Neuron (in vitro differentiated cells): Measurements from ENCODE around the gene KCNJ14.

ENCODE experiments used
- H2AFZ ChIP-seq: one replicate; pipeline ENCODE4 v1.6.1; 2013; ENCODE audit warnings: low read depth, mild to moderate bottlenecking, inconsistent platforms, low read length, moderate library complexity
- H3K27me3 ChIP-seq: one replicate; pipeline ENCODE4 v1.6.1; 2013; ENCODE audit warnings: low read length; ENCODE audit not compliant: insufficient read depth
- H3K36me3 ChIP-seq: one replicate; pipeline ENCODE4 v1.6.1; 2013; ENCODE audit warnings: low read length; ENCODE audit not compliant: insufficient read depth
- H3K4me1 ChIP-seq: one replicate; pipeline ENCODE4 v1.6.1; 2013; ENCODE audit warnings: low read length; ENCODE audit not compliant: insufficient read depth
- H3K4me3 ChIP-seq: 2 replicates; pipeline ENCODE4 v1.5.1; 2013; ENCODE audit warnings: mild to moderate bottlenecking, low read length, moderate library complexity
- H3K9me3 ChIP-seq: one replicate; pipeline ENCODE4 v1.6.1; 2013; ENCODE audit warnings: low read length

Gene KCNJ14

GRCh38 chr19:48513289-48514122, 58.1 kb downstream of the KCNJ14 start:
- H3K4me1 ChIP-seq = peaks cover 13% of the 10 kb centered on the region
- peaks cover 11% of the 10 kb centered on the region for H3K27me3 ChIP-seq
- peak overlapping the region; percentile 54 for H3K4me3 ChIP-seq
- no peaks in the 10 kb centered on the region for H3K9me3 ChIP-seq
- H2AFZ ChIP-seq = peak overlapping the region; percentile 73
- H3K36me3 ChIP-seq = no peaks in the 10 kb centered on the region

GRCh38 chr19:48514123-48514458, 58.7 kb downstream of the KCNJ14 start:
- Histone ChIP-seq H2AFZ (no peak overlapping the region), H3K4me3 (peak overlapping the region; percentile 54), H3K4me1 (peaks cover 13% of the 10 kb centered on the region), H3K36me3 (no peaks in the 10 kb centered on the region), H3K9me3 (no peaks in the 10 kb centered on the region), H3K27me3 (peaks cover 11% of the 10 kb centered on the region)

GRCh38 chr19:48516536-48516935, 61.2 kb downstream of the KCNJ14 start:
- Histone ChIP-seq H3K27me3 (peaks cover 11% of the 10 kb centered on the region), H3K4me1 (peaks cover 9% of the 10 kb centered on the region), H2AFZ (no peak overlapping the region), H3K36me3 (no peaks in the 10 kb centered on the region), H3K4me3 (no peak overlapping the region), H3K9me3 (no peaks in the 10 kb centered on the region)
